GM12874 (cell line): ENCODE data around the gene OGG1.

Source experiments
- CTCF ChIP-seq: IDR thresholded peaks from 2 replicates; pipeline ENCODE4 v1.5.1; 2011; ENCODE audit warnings: low read depth, mild to moderate bottlenecking, control low read depth, low read length, moderate library complexity; ENCODE audit not compliant: insufficient read depth

The OGG1 gene

GRCh38 chr3:9776896-9777693, 27.3 kb downstream of the OGG1 start:
- no peak for TF ChIP-seq CTCF

- no peak for TF ChIP-seq CTCF
Observed at GRCh38 chr3:9777694-9778021, 27.9 kb downstream of the OGG1 start.

- TF ChIP-seq CTCF: no peak
Observed at GRCh38 chr3:9778143-9779074, 28.7 kb downstream of the OGG1 start.

GRCh38 chr3:9779075-9779593, 29.4 kb downstream of the OGG1 start:
- no peak for TF ChIP-seq CTCF

- TF ChIP-seq CTCF: no peak
Observed at GRCh38 chr3:9779721-9780457, 30.1 kb downstream of the OGG1 start.

GRCh38 chr3:9780458-9780812, 30.7 kb downstream of the OGG1 start:
- TF ChIP-seq CTCF: no peak

- no peak for TF ChIP-seq CTCF
Observed at GRCh38 chr3:9780910-9781309, 31.2 kb downstream of the OGG1 start.
